ENCODE measurements around the gene RARG. TPM values are rescaled to one million over a fixed set of nuclear protein-coding genes. Genes with fewer than 3 reads are reported as not detected.

The RARG gene
- total and polyA plus RNA-seq, 2 donors (not counting 3 experiments of a cell fraction or from before 2014, with no cell fraction given) = 9.9 to 19.5 TPM

DNA sequence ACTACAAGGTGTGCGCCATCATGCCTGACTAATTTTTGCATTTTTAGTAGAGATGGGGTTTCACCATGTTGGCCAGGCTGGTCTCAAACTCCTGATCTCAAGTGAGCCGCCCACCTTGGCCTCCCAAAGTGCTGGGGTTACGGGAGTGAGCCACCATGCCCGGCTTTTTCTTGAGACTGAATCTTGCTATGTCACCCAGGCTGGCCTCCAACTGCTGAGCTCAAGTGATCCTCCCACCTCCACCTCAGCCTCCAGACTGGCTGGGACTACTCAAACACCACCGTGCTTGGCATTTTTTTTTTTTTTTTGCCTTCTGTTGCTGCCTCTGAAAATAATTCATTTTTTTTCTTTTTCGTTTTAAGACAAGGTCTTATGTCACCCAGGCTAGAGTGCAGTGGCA lies 27.9 kb upstream of the RARG start:
- H3K9ac ChIP-seq (replicated peaks; ENCODE audit: extremely low read depth, insufficient read depth, low read length) = no peak overlapping the region
- no peak overlapping the region for H3K4me2 ChIP-seq (ENCODE audit: insufficient read depth, low read length)
- intact Hi-C loops (cut with micrococcal nuclease) = no loop called here
- peaks cover 8% of the 10 kb centered on the region for H3K4me1 ChIP-seq (ENCODE audit: control insufficient read depth, extremely low read depth, insufficient read depth, low read length)
- ChIA-PET POLR2A (interaction anchor here (0.7 kb wide), 1 partner anchor 83 kb away, joined by 3 read pairs; no protein-coding TSS in a partner anchor), CTCF (interaction anchor here (1.3 kb wide), 1 partner anchor 47 kb away, joined by 5 read pairs; no protein-coding TSS in a partner anchor)
- TF ChIP-seq GATA2 (IDR thresholded peaks at IDR 0.05; ENCODE audit: insufficient read depth, insufficient read length, low read depth, low read length) (no peak), FOS (IDR thresholded peaks at IDR 0.05; ENCODE audit: borderline replicate concordance, insufficient read depth, low read length) (no peak), POLR2A (IDR thresholded peaks at IDR 0.05; ENCODE audit: low read depth, low read length) (no peak)
- TF ChIP-seq, protein P1, sequence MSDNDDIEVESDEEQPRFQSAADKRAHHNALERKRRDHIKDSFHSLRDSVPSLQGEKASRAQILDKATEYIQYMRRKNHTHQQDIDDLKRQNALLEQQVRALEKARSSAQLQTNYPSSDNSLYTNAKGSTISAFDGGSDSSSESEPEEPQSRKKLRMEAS (IDR thresholded peaks at IDR 0.05; ENCODE audit: insufficient read depth, insufficient read length) = no peak
- TF ChIP-seq, protein P2, sequence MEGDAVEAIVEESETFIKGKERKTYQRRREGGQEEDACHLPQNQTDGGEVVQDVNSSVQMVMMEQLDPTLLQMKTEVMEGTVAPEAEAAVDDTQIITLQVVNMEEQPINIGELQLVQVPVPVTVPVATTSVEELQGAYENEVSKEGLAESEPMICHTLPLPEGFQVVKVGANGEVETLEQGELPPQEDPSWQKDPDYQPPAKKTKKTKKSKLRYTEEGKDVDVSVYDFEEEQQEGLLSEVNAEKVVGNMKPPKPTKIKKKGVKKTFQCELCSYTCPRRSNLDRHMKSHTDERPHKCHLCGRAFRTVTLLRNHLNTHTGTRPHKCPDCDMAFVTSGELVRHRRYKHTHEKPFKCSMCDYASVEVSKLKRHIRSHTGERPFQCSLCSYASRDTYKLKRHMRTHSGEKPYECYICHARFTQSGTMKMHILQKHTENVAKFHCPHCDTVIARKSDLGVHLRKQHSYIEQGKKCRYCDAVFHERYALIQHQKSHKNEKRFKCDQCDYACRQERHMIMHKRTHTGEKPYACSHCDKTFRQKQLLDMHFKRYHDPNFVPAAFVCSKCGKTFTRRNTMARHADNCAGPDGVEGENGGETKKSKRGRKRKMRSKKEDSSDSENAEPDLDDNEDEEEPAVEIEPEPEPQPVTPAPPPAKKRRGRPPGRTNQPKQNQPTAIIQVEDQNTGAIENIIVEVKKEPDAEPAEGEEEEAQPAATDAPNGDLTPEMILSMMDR (IDR thresholded peaks at IDR 0.05; ENCODE audit: extremely low read depth in 1 of 2, insufficient read depth in 1 of 2, low read depth in 1 of 2, low read length in 2 of 2) = no peak
- no peaks in the 10 kb centered on the region for H3K9me3 ChIP-seq (replicated peaks; ENCODE audit: control insufficient read depth, insufficient read depth, low read length)
- H2AFZ ChIP-seq (ENCODE audit: low read depth, low read length) = no peak overlapping the region
- H3K9me1 ChIP-seq (replicated peaks; ENCODE audit: control insufficient read depth, extremely low read depth, insufficient read depth, low read length) = no peaks in the 10 kb centered on the region
- DNase-seq (ENCODE audit: low read depth, low spot score) (no peak), FAIRE-seq (no peak)
- no peak overlapping the region for H3K27ac ChIP-seq (ENCODE audit: insufficient read depth, low read depth, low read length)
- dilution Hi-C loops (cut with MboI; ENCODE audit: extremely low pct_ligation_motif_present, low sequenced_read_pairs) = no loop called here
- H3K4me3 ChIP-seq (replicated peaks in 1 of 3; ENCODE audit: insufficient read depth in 1 of 3, low read depth in 1 of 3, low read length in 3 of 3) = no peak overlapping the region
- BruUV-seq (replicated peaks) = no TSS peak
- no peaks in the 10 kb centered on the region for H3K79me2 ChIP-seq (ENCODE audit: control insufficient read depth, insufficient read depth, low read length)
- H4K20me1 ChIP-seq (replicated peaks; ENCODE audit: control insufficient read depth, extremely low read depth, insufficient read depth, low read length) = no peaks in the 10 kb centered on the region
- H3K27me3 ChIP-seq (ENCODE audit: control insufficient read depth in 2 of 2, insufficient read depth in 2 of 2, low read length in 2 of 2) = no peaks in the 10 kb centered on the region
- H3K36me3 ChIP-seq (ENCODE audit: control insufficient read depth in 2 of 2, extremely low read depth in 1 of 2, insufficient read depth in 2 of 2, low read length in 2 of 2) = peaks cover 0 to under 1% of the 10 kb centered on the region in 2 experiments
